Mammary epithelial cell (primary cell): Measurements from ENCODE around the gene ACTL8.

ENCODE experiments used
- CTCF ChIP-seq, 2 donors: IDR thresholded peaks in 1 of 2; conservative IDR thresholded peaks in 1 of 2; 2 replicates each; pipeline ENCODE4 v1.5.1; 2011 to 2012; ENCODE audit warnings: inconsistent platforms in 2 of 2, low read length in 2 of 2, mild to moderate bottlenecking in 2 of 2, control low read depth in 1 of 2, low read depth in 1 of 2; ENCODE audit not compliant: insufficient read depth in 1 of 2; ENCODE audit errors: extremely low read depth in 1 of 2
- EZH2 ChIP-seq: IDR thresholded peaks from 2 replicates; pipeline ENCODE4 v1.6.1; 2012; ENCODE audit warnings: low read length, inconsistent platforms, borderline replicate concordance

DNA sequence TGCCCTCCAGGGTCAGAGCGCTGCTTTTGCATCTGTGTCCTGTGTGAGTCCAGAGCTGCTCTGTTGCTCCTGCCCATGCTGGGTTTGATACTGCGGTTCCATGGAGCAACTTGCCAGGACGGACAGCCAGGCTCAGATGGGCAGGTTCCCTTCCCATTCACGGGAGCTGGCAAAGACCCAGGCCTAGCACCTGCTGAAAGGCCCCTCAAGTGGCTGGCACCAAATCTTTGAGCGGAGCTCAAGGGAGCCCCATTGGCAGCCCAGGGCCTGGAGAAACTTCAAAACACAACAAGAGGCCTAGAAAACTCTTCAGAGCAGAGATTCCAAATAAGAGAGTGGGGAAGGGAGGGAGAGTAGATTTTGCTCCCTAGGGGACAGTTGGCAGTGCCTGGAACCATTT, 97.2 kb downstream of the ACTL8 start:
- TF ChIP-seq CTCF (conservative IDR thresholded peaks at IDR 0.05 in 1 of 2, IDR thresholded peaks at IDR 0.05 in 1 of 2; ENCODE audit: extremely low read depth in 1 of 2, insufficient read depth in 1 of 2, low read depth in 1 of 2, low read length in 2 of 2) = no peak
- TF ChIP-seq EZH2 = no peak
